ENCODE data around the gene LSM4.

Gene LSM4

GRCh38 chr19:18338541-18338940 lies 15.7 kb upstream of the LSM4 start:
- no peak for DNase-seq
- no peak for TF ChIP-seq CTCF (IDR thresholded peaks at IDR 0.05; ENCODE audit: low read depth, low read length)
- Histone ChIP-seq H3K36me3 (no peaks in the 10 kb centered on the region), H3K4me3 (ENCODE audit: low read depth, low read length) (no peak overlapping the region), H3K4me1 (no peaks in the 10 kb centered on the region; the same call in 1 of the 2 replicates), H3K27me3 (peaks cover 9% of the 10 kb centered on the region; the same call in 1 of the 2 replicates), H3K9me3 (no peaks in the 10 kb centered on the region)

- no peak for TF ChIP-seq CTCF (IDR thresholded peaks at IDR 0.05; ENCODE audit: low read depth, low read length)
- no peaks in the 10 kb centered on the region for H3K9me3 ChIP-seq
- H3K27me3 ChIP-seq: peaks cover 9% of the 10 kb centered on the region; the same call in 1 of the 2 replicates
- no peaks in the 10 kb centered on the region for H3K36me3 ChIP-seq
- DNase-seq: no peak
- H3K4me1 ChIP-seq: no peaks in the 10 kb centered on the region; the same call in 1 of the 2 replicates
- H3K4me3 ChIP-seq (ENCODE audit: low read depth, low read length): no peak overlapping the region
These were observed 13.2 kb upstream of the LSM4 start for GRCh38 chr19:18336121-18336520.

- Histone ChIP-seq H3K9me3 (no peaks in the 10 kb centered on the region), H3K4me1 (no peaks in the 10 kb centered on the region), H3K36me3 (no peaks in the 10 kb centered on the region), H3K4me3 (ENCODE audit: low read depth, low read length) (no peak overlapping the region), H3K27me3 (no peaks in the 10 kb centered on the region)
- DNase-seq: no peak
- no peak for TF ChIP-seq CTCF (IDR thresholded peaks at IDR 0.05; ENCODE audit: low read depth, low read length)
These were observed 10.8 kb upstream of the LSM4 start for GRCh38 chr19:18333680-18334079.

GRCh38 chr19:18332917-18333530 lies 10.1 kb upstream of the LSM4 start:
- no peak for TF ChIP-seq CTCF (IDR thresholded peaks at IDR 0.05; ENCODE audit: low read depth, low read length)
- DNase-seq: no peak
- H3K4me3 ChIP-seq (ENCODE audit: low read depth, low read length): no peak overlapping the region
- no peaks in the 10 kb centered on the region for H3K9me3 ChIP-seq
- no peaks in the 10 kb centered on the region for H3K27me3 ChIP-seq
- H3K36me3 ChIP-seq: no peaks in the 10 kb centered on the region
- no peaks in the 10 kb centered on the region for H3K4me1 ChIP-seq

- H3K4me3 ChIP-seq (ENCODE audit: low read depth, low read length): no peak overlapping the region
- no peaks in the 10 kb centered on the region for H3K4me1 ChIP-seq
- no peaks in the 10 kb centered on the region for H3K27me3 ChIP-seq
- H3K9me3 ChIP-seq: no peaks in the 10 kb centered on the region
- no peak for DNase-seq
- no peaks in the 10 kb centered on the region for H3K36me3 ChIP-seq
- no peak for TF ChIP-seq CTCF (IDR thresholded peaks at IDR 0.05; ENCODE audit: low read depth, low read length)
These were observed 8.0 kb upstream of the LSM4 start for GRCh38 chr19:18330868-18331267.

- Histone ChIP-seq H3K4me1 (no peaks in the 10 kb centered on the region), H3K9me3 (no peaks in the 10 kb centered on the region), H3K4me3 (ENCODE audit: low read depth, low read length) (peak overlapping the region; percentile 46), H3K27me3 (no peaks in the 10 kb centered on the region), H3K36me3 (no peaks in the 10 kb centered on the region)
- no peak for DNase-seq
- no peak for TF ChIP-seq CTCF (IDR thresholded peaks at IDR 0.05; ENCODE audit: low read depth, low read length)
These were observed 6.1 kb upstream of the LSM4 start for GRCh38 chr19:18329035-18329376.

Measured in BE2C (cell line).